ENCODE measurements around the gene KRT33B. TPM values are rescaled to one million over a fixed set of nuclear protein-coding genes. Genes with fewer than 3 reads are reported as not detected.

Gene KRT33B
- polyA plus RNA-seq, 3 donors, result not detected

DNA sequence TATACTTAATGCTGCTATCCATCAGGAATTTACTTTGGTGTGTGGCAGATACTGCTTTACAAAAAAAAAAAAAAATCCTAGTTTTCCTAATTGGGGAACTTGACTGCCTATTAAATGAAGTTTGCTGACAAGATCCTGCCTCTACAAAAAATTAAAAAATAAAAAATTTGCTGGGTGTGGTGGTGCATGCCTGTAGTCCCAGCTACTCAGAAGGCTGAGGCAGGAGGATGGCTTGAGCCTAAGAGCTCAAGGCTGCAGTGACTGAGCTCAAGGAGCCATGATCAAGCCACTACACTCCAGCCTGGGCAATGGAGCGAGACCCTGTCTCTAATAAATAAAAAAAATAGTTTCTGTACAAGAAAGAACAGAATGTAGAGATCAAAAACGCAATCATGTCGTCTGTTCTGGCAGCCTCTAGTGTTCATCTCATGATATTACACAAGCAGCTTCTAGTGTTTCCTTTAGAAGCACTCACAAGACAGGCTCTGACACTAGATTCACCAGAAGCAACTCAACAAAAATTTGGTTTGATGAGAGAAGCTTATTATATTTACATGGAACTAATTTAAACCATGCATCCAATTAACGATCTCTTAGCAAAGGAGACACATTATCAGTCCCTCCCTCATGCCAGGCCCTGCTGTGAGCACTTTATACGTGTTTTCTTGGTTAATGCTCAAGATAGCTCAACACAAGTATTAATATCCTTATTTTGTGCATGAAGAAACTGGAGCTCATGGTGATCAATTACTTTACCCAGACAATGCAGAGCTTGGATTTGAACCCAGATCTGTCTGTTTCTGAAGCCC is 47.3 kb downstream of the KRT33B start:
- peak in 1 of 3 donors; percentile 33 for DNase-seq
- Mint-ChIP-seq H3K9me3 (peaks cover 3 to 17% (median 11%) of the 10 kb centered on the region in 7 donors), H3K4me1 (peaks cover 9% of the 10 kb centered on the region), H3K4me3 (no peak overlapping the region), H3K27me3 (ENCODE audit: low read depth in 3 of 3) (peaks cover 0 to 3% (median 3%) of the 10 kb centered on the region in 3 donors), H3K36me3 (no peaks in the 10 kb centered on the region), H3K27ac (no peak overlapping the region)
- Histone ChIP-seq H3K4me3 (replicated peaks in 1 of 3; ENCODE audit: low read depth in 2 of 3, low read length in 3 of 3) (no peak overlapping the region), H2AFZ (ENCODE audit: insufficient read depth, low read depth, low read length, poor library complexity, severe bottlenecking) (no peak overlapping the region), H3K4me2 (replicated peaks; ENCODE audit: extremely low read depth, low read length, poor library complexity, severe bottlenecking) (no peak overlapping the region), H3K27me3 (ENCODE audit: control insufficient read depth in 2 of 2, insufficient read depth in 2 of 2, low read length in 2 of 2) (no peaks in the 10 kb centered on the region), H4K20me1 (ENCODE audit: insufficient read depth, low read length) (no peaks in the 10 kb centered on the region), H3K4me1 (ENCODE audit: control insufficient read depth in 1 of 2, insufficient read depth in 2 of 2, low read length in 2 of 2) (peaks cover 0 to 7% of the 10 kb centered on the region in 2 donors), H3K27ac (ENCODE audit: low read depth in 1 of 2, low read length in 2 of 2) (no peak overlapping the region), H3K9me3 (replicated peaks in 1 of 2; ENCODE audit: control insufficient read depth in 1 of 2, insufficient read depth in 1 of 2, low read length in 2 of 2) (peaks cover 2 to 7% of the 10 kb centered on the region in 2 donors), H3K79me2 (ENCODE audit: insufficient read depth, low read length) (no peaks in the 10 kb centered on the region), H3K36me3 (replicated peaks in 1 of 2; ENCODE audit: control insufficient read depth in 1 of 2, insufficient read depth in 2 of 2, low read length in 2 of 2) (no peaks in the 10 kb centered on the region), H3K9ac (ENCODE audit: insufficient read depth, low read length, poor library complexity, severe bottlenecking) (no peak overlapping the region)
- WGBS (ENCODE audit: insufficient coverage), result no CpG with 5 or more reads among the region's 5 CpGs
- intact Hi-C loops (cut with micrococcal nuclease), result loop anchor here (5.0 to 10.0 kb wide), 2 partner anchors 415 to 417 kb away; no protein-coding TSS in a partner anchor
- TF ChIP-seq, protein P1, sequence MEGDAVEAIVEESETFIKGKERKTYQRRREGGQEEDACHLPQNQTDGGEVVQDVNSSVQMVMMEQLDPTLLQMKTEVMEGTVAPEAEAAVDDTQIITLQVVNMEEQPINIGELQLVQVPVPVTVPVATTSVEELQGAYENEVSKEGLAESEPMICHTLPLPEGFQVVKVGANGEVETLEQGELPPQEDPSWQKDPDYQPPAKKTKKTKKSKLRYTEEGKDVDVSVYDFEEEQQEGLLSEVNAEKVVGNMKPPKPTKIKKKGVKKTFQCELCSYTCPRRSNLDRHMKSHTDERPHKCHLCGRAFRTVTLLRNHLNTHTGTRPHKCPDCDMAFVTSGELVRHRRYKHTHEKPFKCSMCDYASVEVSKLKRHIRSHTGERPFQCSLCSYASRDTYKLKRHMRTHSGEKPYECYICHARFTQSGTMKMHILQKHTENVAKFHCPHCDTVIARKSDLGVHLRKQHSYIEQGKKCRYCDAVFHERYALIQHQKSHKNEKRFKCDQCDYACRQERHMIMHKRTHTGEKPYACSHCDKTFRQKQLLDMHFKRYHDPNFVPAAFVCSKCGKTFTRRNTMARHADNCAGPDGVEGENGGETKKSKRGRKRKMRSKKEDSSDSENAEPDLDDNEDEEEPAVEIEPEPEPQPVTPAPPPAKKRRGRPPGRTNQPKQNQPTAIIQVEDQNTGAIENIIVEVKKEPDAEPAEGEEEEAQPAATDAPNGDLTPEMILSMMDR (IDR thresholded peaks at IDR 0.05), result peak; percentile 89

DNA sequence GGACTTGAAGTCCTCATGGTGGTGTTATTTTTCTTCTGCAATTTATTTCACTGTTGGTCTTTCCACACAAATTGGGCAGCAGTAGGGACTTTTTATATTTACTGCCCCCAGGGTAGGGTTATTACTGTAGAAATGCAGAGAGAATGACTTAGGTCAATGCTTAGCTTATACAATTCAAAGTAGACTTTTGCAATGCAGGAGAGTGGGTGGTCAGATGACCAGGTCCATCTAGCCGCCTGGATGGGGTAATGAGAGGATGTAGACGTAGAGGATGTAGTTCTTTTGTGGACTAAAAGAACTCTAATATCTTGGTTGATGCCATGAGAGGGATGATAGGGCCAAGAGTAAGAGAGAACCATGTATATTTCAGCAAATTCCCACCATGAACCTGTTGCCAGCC is 51.4 kb downstream of the KRT33B start:
- DNase-seq, result no peak

More for the DNA sequence above, 51.4 kb downstream of the KRT33B start:
- Histone ChIP-seq H3K9ac (ENCODE audit: insufficient read depth, low read length, poor library complexity, severe bottlenecking) (no peak overlapping the region), H2AFZ (ENCODE audit: insufficient read depth, low read depth, low read length, poor library complexity, severe bottlenecking) (no peak overlapping the region), H3K4me2 (replicated peaks; ENCODE audit: extremely low read depth, low read length, poor library complexity, severe bottlenecking) (no peak overlapping the region), H3K4me3 (replicated peaks in 1 of 3; ENCODE audit: low read depth in 2 of 3, low read length in 3 of 3) (no peak overlapping the region), H4K20me1 (ENCODE audit: insufficient read depth, low read length) (no peaks in the 10 kb centered on the region), H3K4me1 (ENCODE audit: control insufficient read depth in 1 of 2, insufficient read depth in 2 of 2, low read length in 2 of 2) (no peaks in the 10 kb centered on the region), H3K27me3 (ENCODE audit: control insufficient read depth in 2 of 2, insufficient read depth in 2 of 2, low read length in 2 of 2) (no peaks in the 10 kb centered on the region), H3K36me3 (replicated peaks in 1 of 2; ENCODE audit: control insufficient read depth in 1 of 2, insufficient read depth in 2 of 2, low read length in 2 of 2) (no peaks in the 10 kb centered on the region), H3K9me3 (replicated peaks in 1 of 2; ENCODE audit: control insufficient read depth in 1 of 2, insufficient read depth in 1 of 2, low read length in 2 of 2) (peaks cover 2 to 7% of the 10 kb centered on the region in 2 donors), H3K27ac (ENCODE audit: low read depth in 1 of 2, low read length in 2 of 2) (no peak overlapping the region), H3K79me2 (ENCODE audit: insufficient read depth, low read length) (no peaks in the 10 kb centered on the region)
- Mint-ChIP-seq H3K36me3 (no peaks in the 10 kb centered on the region), H3K4me3 (no peak overlapping the region), H3K27me3 (ENCODE audit: low read depth in 3 of 3) (peaks cover 5 to 9% (median 8%) of the 10 kb centered on the region in 3 donors), H3K4me1 (no peaks in the 10 kb centered on the region), H3K27ac (no peak overlapping the region), H3K9me3 (peaks cover 3 to 17% (median 11%) of the 10 kb centered on the region in 7 donors)
- 40% methylated on average over 1 of the region's 2 CpGs for WGBS (ENCODE audit: insufficient coverage)
- TF ChIP-seq, protein P1 (IDR thresholded peaks at IDR 0.05), result no peak
- intact Hi-C loops (cut with micrococcal nuclease), result no loop called here

Measured in CD14-positive monocyte (primary cell).